ENCODE results near the gene CADPS2.

Gene CADPS2

GRCh38 chr7:122628651-122629411, 257.4 kb downstream of the CADPS2 start:
- DNase-seq (ENCODE audit: low read depth), result no peak
- TF ChIP-seq CTCF (IDR thresholded peaks at IDR 0.05; ENCODE audit: insufficient read depth, low read depth, low read length, missing control alignments), result no peak
- H3K4me3 ChIP-seq (ENCODE audit: low read length), result no peak overlapping the region

- TF ChIP-seq CTCF (IDR thresholded peaks at IDR 0.05; ENCODE audit: insufficient read depth, low read depth, low read length, missing control alignments), result no peak
- no peak for DNase-seq (ENCODE audit: low read depth)
- no peak overlapping the region for H3K4me3 ChIP-seq (ENCODE audit: low read length)
Measured at GRCh38 chr7:122626785-122627184, 259.5 kb downstream of the CADPS2 start.

- TF ChIP-seq CTCF (IDR thresholded peaks at IDR 0.05; ENCODE audit: insufficient read depth, low read depth, low read length, missing control alignments), result no peak
- DNase-seq (ENCODE audit: low read depth), result no peak
- no peak overlapping the region for H3K4me3 ChIP-seq (ENCODE audit: low read length)
Measured at GRCh38 chr7:122622682-122623081, 263.6 kb downstream of the CADPS2 start.

GRCh38 chr7:122619664-122620063, 266.6 kb downstream of the CADPS2 start:
- no peak overlapping the region for H3K4me3 ChIP-seq (ENCODE audit: low read length)
- TF ChIP-seq CTCF (IDR thresholded peaks at IDR 0.05; ENCODE audit: insufficient read depth, low read depth, low read length, missing control alignments), result no peak
- no peak for DNase-seq (ENCODE audit: low read depth)

GRCh38 chr7:122618585-122619189, 267.6 kb downstream of the CADPS2 start:
- no peak overlapping the region for H3K4me3 ChIP-seq (ENCODE audit: low read length)
- no peak for DNase-seq (ENCODE audit: low read depth)
- TF ChIP-seq CTCF (IDR thresholded peaks at IDR 0.05; ENCODE audit: insufficient read depth, low read depth, low read length, missing control alignments), result no peak

GRCh38 chr7:122616951-122617350, 269.3 kb downstream of the CADPS2 start:
- TF ChIP-seq CTCF (IDR thresholded peaks at IDR 0.05; ENCODE audit: insufficient read depth, low read depth, low read length, missing control alignments), result no peak
- H3K4me3 ChIP-seq (ENCODE audit: low read length), result no peak overlapping the region
- no peak for DNase-seq (ENCODE audit: low read depth)

- DNase-seq (ENCODE audit: low read depth), result no peak
- H3K4me3 ChIP-seq (ENCODE audit: low read length), result no peak overlapping the region
- TF ChIP-seq CTCF (IDR thresholded peaks at IDR 0.05; ENCODE audit: insufficient read depth, low read depth, low read length, missing control alignments), result no peak
Measured at GRCh38 chr7:122605929-122606328, 280.3 kb downstream of the CADPS2 start.

Measured in epithelial cell of esophagus (primary cell).